Effector memory CD8-positive, alpha-beta T cell (primary cell): ENCODE measurements around the gene FOXO3.

ENCODE experiments used
- ATAC-seq: fragments of 150-1000 bp; cut with Tn5 transposase; replicated peaks from 2 replicates; pipeline ENCODE4 v1.10.0; 2021; ENCODE audit warnings: mild to moderate bottlenecking, moderate library complexity
- DNase-seq, 3 experiments: peaks; one replicate each; pipeline ENCODE4 v3.0.0; 2021
- H3K27ac Mint-ChIP-seq, 2 donors: one replicate each; pipeline ENCODE4 v1.8.0; 2022; ENCODE audit warnings: mild to moderate bottlenecking in 2 of 2, mixed read lengths in 2 of 2, moderate library complexity in 2 of 2
- H3K27me3 Mint-ChIP-seq, 2 donors: one replicate each; pipeline ENCODE4 v1.8.0; 2022; ENCODE audit warnings: mixed read lengths in 2 of 2
- H3K36me3 Mint-ChIP-seq: one replicate; pipeline ENCODE4 v1.8.0; 2022; ENCODE audit warnings: mild to moderate bottlenecking, moderate library complexity, mixed read lengths; ENCODE audit not compliant: insufficient read depth
- H3K4me1 Mint-ChIP-seq, 2 donors: one replicate each; pipeline ENCODE4 v1.8.0; 2022; ENCODE audit warnings: low read depth in 2 of 2, mixed read lengths in 2 of 2
- H3K4me3 Mint-ChIP-seq, 2 donors: one replicate each; pipeline ENCODE4 v1.8.0; 2022; ENCODE audit warnings: mild to moderate bottlenecking in 2 of 2, mixed read lengths in 2 of 2, moderate library complexity in 2 of 2
- H3K9me3 Mint-ChIP-seq, 2 donors: one replicate each; pipeline ENCODE4 v1.8.0; 2022; ENCODE audit warnings: mixed read lengths in 2 of 2

The FOXO3 gene

DNA sequence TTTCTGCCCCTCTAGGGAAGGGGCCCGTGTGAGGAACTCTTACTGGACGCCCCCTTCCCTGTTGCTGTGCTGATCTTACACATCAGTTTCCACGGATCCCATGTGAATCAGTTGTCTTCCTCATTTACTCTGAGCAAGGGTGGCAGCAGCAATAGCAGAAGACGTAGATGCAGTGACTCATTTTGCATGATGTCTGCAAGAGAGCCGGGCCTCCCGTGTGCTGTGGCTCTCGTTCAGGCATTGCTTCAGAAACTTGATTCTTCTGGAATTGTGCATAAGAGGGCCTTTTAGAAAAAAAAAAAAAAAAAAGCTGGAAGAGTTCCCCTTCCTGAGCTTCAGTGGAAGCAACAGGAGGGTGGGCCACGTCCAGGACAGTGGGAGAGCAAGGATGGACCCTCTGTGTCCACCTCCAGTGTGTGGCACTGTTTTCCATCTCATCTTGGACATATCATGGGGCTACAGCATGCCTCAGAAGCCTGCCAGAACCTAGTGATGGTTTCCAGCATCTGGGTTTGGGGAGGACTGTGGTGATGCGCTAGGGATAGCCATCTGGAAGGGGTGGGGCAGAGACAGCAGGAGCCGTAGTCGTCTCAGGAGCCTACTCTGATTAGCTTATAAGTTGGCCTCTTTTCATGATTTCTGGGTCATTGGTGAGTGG lies 62.1 kb downstream of the FOXO3 start:
- peak overlapping the region; percentile 54 to 84 for H3K27ac Mint-ChIP-seq
- H3K4me3 Mint-ChIP-seq, result no peak overlapping the region
- H3K9me3 Mint-ChIP-seq, result no peaks in the 10 kb centered on the region
- peak; percentile 19 for ATAC-seq
- H3K4me1 Mint-ChIP-seq, result peaks cover 43 to 82% of the 10 kb centered on the region in 2 donors
- no peaks in the 10 kb centered on the region for H3K27me3 Mint-ChIP-seq
- no peak for DNase-seq
- H3K36me3 Mint-ChIP-seq, result peaks cover 9% of the 10 kb centered on the region

DNA sequence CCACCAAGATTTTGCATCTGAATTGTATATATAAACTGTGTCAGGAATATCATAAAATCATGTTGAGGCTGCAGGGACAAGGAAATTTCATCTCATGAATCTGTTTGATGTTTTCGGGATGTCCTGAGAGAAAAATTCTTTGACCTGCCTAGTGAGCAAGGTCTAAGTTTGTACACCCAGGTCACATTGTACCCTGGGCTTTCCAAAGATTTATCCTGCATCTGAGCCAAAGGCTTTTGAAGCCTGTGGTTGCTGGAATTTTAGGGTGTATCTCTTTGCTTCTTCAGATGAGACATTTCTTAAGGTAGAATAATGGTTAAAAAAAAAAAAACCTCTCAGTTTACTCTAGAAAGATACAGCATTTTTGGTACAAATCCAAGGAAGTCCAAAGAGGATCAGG lies 63.3 kb downstream of the FOXO3 start:
- no peak overlapping the region for H3K4me3 Mint-ChIP-seq
- H3K27me3 Mint-ChIP-seq, result no peaks in the 10 kb centered on the region
- no peaks in the 10 kb centered on the region for H3K9me3 Mint-ChIP-seq
- peaks cover 9% of the 10 kb centered on the region for H3K36me3 Mint-ChIP-seq
- no peak overlapping the region for H3K27ac Mint-ChIP-seq
- no peak for DNase-seq
- peaks cover 37 to 81% of the 10 kb centered on the region in 2 donors for H3K4me1 Mint-ChIP-seq
- ATAC-seq, result no peak

DNA sequence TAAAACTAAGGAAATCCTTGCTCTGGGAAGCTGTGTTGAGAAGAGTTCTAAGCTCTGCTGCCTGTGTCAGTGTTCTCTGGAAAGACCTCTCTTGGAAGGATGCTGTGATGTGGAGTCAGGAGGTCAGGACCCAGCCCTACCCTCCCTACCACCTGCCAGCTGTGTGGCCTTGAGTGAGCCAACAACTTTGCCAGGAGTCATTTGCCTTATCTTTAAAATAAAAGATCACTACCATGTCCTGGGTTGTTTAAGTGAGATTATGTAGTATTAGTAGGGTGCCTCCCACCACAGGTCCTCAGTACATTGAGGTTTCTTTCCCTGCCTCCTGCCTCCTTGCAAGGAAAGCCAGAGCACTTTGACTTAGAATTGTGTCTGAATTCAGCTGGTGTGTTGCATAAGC lies 64.9 kb downstream of the FOXO3 start:
- ATAC-seq (no peak), DNase-seq (no peak)
- H3K4me1 Mint-ChIP-seq, result peaks cover 47 to 81% of the 10 kb centered on the region in 2 donors
- peaks cover 6% of the 10 kb centered on the region for H3K36me3 Mint-ChIP-seq
- peak overlapping the region in 1 of 2 donors; percentile 71 for H3K27ac Mint-ChIP-seq
- H3K4me3 Mint-ChIP-seq, result no peak overlapping the region
- no peaks in the 10 kb centered on the region for H3K27me3 Mint-ChIP-seq
- no peaks in the 10 kb centered on the region for H3K9me3 Mint-ChIP-seq

DNA sequence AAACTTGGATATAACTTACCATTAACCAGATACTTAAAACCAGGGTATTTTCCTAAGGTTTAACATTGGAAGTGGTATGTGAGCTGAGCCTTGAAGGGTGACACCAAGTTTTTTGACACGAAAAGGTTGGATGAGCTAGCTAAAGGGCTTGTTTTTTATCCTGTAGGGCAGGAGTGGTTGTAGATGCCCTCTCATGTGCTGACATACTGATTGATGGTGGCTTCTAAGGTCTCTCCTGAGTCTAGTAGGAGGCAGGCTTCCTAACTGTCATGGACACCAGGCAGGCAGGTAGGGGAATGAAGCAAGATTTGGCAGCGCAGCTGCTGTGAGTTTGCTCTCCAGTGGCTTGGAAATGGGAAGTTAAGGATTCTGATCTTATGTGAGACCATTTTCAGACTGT lies 66.1 kb downstream of the FOXO3 start:
- H3K4me3 Mint-ChIP-seq, result no peak overlapping the region
- ATAC-seq, result no peak

DNA sequence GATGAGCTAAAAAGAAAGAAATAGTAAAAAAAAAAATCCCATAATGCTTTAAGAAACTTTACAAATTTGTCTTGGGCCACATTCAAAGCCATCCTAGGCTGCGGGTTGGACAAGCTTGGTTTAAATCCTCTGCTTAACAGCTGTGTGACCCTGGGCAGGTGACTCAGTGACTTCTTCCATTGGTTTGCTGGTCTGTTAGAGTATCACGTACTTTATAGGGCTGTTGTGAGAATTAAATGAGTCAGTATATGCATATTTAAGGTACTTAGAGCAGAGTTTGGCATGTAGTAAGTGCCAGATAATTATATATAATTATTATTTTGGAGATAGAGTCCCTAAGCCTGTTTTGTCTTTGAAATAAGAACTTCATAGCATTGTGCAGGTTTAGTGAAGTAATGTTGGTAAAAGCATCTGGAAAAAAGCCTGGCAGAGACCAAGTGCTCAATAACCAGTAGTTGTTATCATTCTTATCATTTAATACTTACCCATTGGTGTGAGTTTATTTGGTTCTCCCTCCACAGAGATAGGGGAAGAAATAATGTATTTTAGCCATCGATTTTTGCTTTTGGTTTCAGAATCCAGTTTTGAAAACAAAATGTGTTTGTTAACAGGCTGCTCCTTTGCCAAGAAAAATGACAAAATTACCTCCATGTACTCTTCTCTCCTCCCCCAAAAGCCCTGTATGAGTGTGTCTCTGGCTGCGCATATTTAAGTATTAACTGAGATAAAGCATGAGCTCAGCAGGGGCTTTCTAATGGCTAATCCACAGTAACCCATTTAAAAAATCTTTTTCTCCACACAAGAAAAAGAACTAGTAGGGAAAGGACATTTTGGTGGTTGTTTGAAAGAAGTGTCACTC lies 67.2 kb downstream of the FOXO3 start:
- peak overlapping the region in 1 of 2 donors; percentile 2 for H3K4me3 Mint-ChIP-seq
- ATAC-seq, result no peak
- H3K4me1 Mint-ChIP-seq, result peaks cover 34 to 79% of the 10 kb centered on the region in 2 donors

More for the DNA sequence above, 66.1 kb downstream of the FOXO3 start:
- Mint-ChIP-seq H3K36me3 (peaks cover 3% of the 10 kb centered on the region), H3K4me1 (peaks cover 39 to 82% of the 10 kb centered on the region in 2 donors), H3K27ac (peak overlapping the region; percentile 46 to 71), H3K9me3 (no peaks in the 10 kb centered on the region), H3K27me3 (no peaks in the 10 kb centered on the region)
- DNase-seq, result no peak

DNA sequence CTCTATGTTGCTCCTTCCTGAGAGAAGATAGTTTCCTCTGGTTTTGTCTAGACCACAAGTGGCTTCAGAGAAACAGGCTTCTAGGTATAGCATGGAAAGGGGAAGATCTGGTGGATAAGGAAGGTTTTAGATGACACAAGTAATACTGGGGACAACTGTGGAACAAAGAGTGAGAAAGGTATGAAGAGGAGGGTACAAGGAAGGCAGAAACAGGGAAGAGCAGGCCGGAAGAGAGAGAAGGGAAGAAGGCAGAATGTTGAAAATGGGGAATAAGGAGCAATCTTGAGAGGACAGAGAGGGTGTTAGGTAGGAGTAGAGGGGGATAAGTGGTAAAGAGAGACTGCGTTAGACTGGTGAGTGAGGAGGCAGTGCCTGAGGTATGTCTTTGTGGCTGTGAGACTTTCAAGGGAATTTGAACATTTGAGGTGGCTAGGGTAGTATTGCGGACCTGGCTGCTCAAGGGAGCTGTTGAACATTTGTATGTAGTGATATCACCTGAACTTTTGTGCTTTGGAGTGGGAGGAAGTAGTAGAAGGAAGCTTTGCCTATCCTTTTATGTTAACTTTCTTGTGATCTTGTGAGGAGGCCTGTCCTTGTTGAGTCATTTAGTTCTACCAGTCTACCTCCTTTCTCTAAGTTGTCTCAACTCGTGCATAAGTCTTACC lies 69.5 kb downstream of the FOXO3 start:
- Mint-ChIP-seq H3K4me3 (peak overlapping the region in 1 of 2 donors; percentile 1), H3K27me3 (no peaks in the 10 kb centered on the region)

More for the DNA sequence above, 67.2 kb downstream of the FOXO3 start:
- DNase-seq, result no peak
- H3K9me3 Mint-ChIP-seq, result no peaks in the 10 kb centered on the region
- H3K27ac Mint-ChIP-seq, result peak overlapping the region; percentile 17 to 46
- no peaks in the 10 kb centered on the region for H3K27me3 Mint-ChIP-seq
- H3K36me3 Mint-ChIP-seq, result peaks cover 3% of the 10 kb centered on the region

DNA sequence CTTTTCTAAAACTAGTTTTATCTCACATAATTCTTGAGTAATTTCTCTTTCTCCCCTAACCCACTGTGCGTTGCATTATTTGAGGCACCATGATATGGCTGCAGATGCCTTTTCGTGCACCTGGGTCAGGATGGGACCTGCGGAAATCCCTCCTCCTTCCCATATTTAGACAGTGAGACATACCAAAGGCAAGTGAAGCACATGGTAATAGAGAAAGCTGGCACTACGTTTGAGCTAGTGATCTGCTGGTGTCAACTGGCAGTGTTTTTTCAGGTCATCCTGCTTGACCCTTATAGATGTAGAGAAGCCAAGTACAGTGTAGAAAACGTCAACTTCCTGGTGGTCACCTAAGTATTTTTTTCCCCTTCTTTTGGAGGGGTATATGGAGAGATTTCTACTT lies 71.7 kb downstream of the FOXO3 start:
- Mint-ChIP-seq H3K4me1 (peaks cover 45 to 80% of the 10 kb centered on the region in 2 donors), H3K27me3 (no peaks in the 10 kb centered on the region), H3K27ac (peak overlapping the region; percentile 28 to 45), H3K4me3 (no peak overlapping the region), H3K36me3 (peaks cover 3% of the 10 kb centered on the region), H3K9me3 (no peaks in the 10 kb centered on the region)
- DNase-seq (no peak), ATAC-seq (no peak)

More for the DNA sequence above, 69.5 kb downstream of the FOXO3 start:
- DNase-seq, result no peak
- peak; percentile 37 for ATAC-seq
- Mint-ChIP-seq H3K9me3 (no peaks in the 10 kb centered on the region), H3K36me3 (peaks cover 3% of the 10 kb centered on the region), H3K4me1 (peaks cover 33 to 83% of the 10 kb centered on the region in 2 donors), H3K27ac (peak overlapping the region in 1 of 2 donors; percentile 12)

DNA sequence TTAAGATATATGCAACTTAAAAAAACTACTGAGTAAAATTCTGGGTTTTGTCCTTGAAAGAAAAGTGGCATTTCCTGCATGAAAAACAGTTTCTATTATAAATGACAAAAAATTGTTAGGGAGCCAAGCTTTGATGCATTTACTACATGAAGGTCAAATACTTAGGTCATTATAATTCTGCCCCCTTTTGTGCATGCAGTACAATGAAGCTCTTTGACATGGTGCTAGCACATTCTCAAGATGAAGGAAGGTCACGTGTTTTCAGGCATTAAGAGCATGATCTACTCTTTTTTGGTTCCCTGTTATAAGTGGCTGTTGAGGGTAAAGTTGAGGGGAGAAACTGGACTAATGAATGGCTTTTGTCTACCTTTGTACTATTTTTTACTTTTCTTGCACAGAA lies 72.7 kb downstream of the FOXO3 start:
- no peak overlapping the region for H3K4me3 Mint-ChIP-seq
- DNase-seq (no peak), ATAC-seq (no peak)
- H3K4me1 Mint-ChIP-seq, result peaks cover 40 to 75% of the 10 kb centered on the region in 2 donors
- no peaks in the 10 kb centered on the region for H3K9me3 Mint-ChIP-seq
- H3K27me3 Mint-ChIP-seq, result no peaks in the 10 kb centered on the region
- H3K27ac Mint-ChIP-seq, result peak overlapping the region; percentile 28 to 45
- peaks cover 3% of the 10 kb centered on the region for H3K36me3 Mint-ChIP-seq

DNA sequence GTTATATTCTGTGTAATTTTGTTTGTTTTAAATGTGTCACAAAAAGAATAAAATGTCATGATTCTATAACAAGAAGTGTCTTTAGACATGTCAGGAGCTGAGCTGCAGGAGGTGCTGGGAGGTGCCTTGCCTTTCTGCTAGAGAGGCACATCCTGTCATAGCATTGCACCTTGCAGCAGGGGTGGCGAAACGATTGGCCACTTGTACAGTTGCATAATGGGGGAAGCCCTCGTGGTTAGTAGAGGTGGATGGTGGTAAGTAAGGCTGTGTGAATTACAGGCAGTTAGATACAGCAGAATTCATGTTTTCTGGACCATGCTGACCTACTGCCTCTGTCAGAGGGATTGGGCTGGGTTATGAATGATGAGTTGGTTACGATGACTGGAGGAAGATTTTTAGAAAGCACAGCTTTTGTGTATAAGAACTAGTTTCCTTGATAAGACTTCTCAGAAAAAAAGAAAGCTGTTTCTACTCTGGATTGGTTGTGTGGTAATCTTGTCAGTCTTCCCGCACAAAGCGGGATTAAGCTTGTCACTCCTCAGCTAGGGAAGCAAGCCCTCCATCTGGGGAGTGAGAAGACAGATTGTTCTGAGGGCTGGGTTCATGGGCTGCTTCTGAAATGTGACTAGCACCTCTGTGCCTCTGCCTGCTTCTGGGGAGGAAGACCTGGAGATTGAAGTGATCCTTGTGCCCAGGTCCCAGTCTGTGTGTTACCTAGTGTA lies 74.9 kb downstream of the FOXO3 start:
- DNase-seq (peak; percentile 56 to 61 (median 61)), ATAC-seq (peak; percentile 100)
- Mint-ChIP-seq H3K27me3 (no peaks in the 10 kb centered on the region), H3K36me3 (peaks cover 3% of the 10 kb centered on the region), H3K9me3 (no peaks in the 10 kb centered on the region), H3K4me1 (peaks cover 33 to 65% of the 10 kb centered on the region in 2 donors), H3K27ac (peak overlapping the region; percentile 23 to 36), H3K4me3 (peak overlapping the region; percentile 9 to 37)

DNA sequence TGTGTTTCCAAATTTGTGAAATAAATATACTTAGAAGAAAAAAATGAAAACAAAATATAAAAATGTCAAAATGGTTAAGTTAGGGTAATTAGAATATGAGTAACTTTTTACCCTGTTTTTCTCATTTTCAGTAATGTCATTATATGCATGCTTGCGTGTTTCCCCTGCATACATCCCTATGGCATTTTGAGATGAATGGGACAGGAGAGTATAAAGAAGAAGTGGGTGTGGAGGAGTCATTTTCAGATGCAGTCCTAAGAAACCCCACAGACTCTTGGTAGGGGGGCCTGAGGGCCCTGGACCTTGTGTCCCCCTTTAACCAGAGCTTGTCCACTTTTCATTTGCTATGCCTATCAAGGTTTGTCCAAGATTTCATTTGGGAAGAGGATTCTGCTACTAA lies 77.2 kb downstream of the FOXO3 start:
- Mint-ChIP-seq H3K4me1 (peaks cover 37 to 59% of the 10 kb centered on the region in 2 donors), H3K9me3 (no peaks in the 10 kb centered on the region), H3K4me3 (no peak overlapping the region), H3K27me3 (no peaks in the 10 kb centered on the region), H3K36me3 (peaks cover 3% of the 10 kb centered on the region), H3K27ac (peak overlapping the region in 1 of 2 donors; percentile 39)
- no peak for DNase-seq
- ATAC-seq, result no peak

DNA sequence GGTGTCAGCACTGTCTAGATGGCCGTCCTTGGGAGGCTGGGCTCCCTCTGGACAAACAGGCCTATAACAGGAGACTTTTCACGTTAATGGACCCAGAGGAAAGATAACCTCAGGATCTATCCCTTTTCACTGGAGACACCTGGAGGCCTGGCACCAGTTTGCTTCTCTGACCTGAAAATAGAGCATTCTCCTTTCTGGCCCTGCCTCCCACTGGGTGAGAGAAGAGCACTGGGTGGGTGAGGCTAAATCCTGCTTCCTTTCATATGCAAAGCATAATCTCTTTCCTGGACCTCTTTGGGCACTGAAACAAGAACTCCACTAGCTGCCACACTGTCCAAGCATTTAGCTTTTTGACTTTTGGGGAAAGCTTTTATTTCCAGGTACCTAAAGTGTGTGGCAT lies 78.3 kb downstream of the FOXO3 start:
- ATAC-seq (no peak), DNase-seq (no peak)
- no peaks in the 10 kb centered on the region for H3K27me3 Mint-ChIP-seq
- H3K27ac Mint-ChIP-seq, result peak overlapping the region in 1 of 2 donors; percentile 26
- no peak overlapping the region for H3K4me3 Mint-ChIP-seq
- peaks cover 3% of the 10 kb centered on the region for H3K36me3 Mint-ChIP-seq
- peaks cover 40 to 58% of the 10 kb centered on the region in 2 donors for H3K4me1 Mint-ChIP-seq
- no peaks in the 10 kb centered on the region for H3K9me3 Mint-ChIP-seq

DNA sequence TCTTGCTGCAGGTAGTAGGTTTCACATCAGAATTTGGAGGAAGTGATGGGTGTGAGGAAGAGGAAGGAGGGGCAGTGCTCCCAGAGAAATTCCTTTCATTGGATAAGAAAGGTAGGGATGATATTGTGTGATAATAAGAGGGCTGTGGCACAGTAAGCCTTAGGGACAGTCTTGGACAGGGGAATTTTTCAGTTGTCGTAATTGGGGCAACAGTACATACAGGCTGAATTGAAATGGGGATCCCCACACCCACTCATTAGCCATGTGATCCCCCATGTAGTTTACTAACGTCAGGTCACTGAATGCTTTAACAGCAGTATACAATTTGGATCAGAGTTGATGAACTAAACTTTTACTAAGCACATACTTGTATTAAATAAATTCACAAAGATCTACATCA lies 79.4 kb downstream of the FOXO3 start:
- Mint-ChIP-seq H3K27me3 (no peaks in the 10 kb centered on the region), H3K36me3 (peaks cover 3% of the 10 kb centered on the region), H3K4me3 (no peak overlapping the region), H3K9me3 (no peaks in the 10 kb centered on the region), H3K4me1 (peaks cover 42 to 59% of the 10 kb centered on the region in 2 donors), H3K27ac (peak overlapping the region in 1 of 2 donors; percentile 42)
- no peak for ATAC-seq
- no peak for DNase-seq

DNA sequence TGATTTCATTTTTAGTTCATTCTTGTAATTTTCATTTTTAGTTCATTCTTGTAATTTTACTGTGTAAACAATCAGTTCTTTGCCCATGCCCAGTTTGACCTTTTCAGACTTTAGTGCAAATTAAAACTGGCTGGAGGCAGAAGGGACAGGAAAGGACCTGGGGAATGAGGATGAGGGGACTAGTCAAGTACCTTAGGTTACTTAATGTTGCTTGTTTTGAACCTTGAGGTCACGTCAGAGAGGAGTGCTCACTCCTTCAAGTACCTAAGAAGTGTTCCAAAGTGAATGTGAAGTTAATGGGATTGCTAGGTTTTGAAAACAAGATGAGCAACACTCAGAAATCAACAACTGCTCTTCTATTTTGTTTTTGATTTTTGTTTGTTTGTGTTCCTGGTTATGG lies 82.5 kb downstream of the FOXO3 start:
- H3K4me3 Mint-ChIP-seq, result no peak overlapping the region
- H3K27ac Mint-ChIP-seq, result no peak overlapping the region
- no peak for DNase-seq
- no peaks in the 10 kb centered on the region for H3K36me3 Mint-ChIP-seq
- H3K4me1 Mint-ChIP-seq, result peaks cover 28 to 57% of the 10 kb centered on the region in 2 donors
- no peak for ATAC-seq
- no peaks in the 10 kb centered on the region for H3K27me3 Mint-ChIP-seq
- H3K9me3 Mint-ChIP-seq, result no peaks in the 10 kb centered on the region
